Activated T-cell treated with anti-CD3 and anti-CD28 coated beads, Interleukin-2, amount 50 U/mL, for 1 hour (primary cell): ENCODE data around the gene INPP4A.

Experiments
- DNase-seq: peaks from one replicate; pipeline ENCODE4 v3.0.0-alpha.2; 2020

Gene INPP4A

GRCh38 chr2:98438190-98439133 is 6.2 kb upstream of the INPP4A start:
- no peak for DNase-seq

- DNase-seq: no peak
Observed at GRCh38 chr2:98441706-98442450, 2.8 kb upstream of the INPP4A start.

GRCh38 chr2:98442488-98442887 is 2.2 kb upstream of the INPP4A start:
- no peak for DNase-seq

GRCh38 chr2:98445177-98445682 is 572 bp downstream of the INPP4A start:
- no peak for DNase-seq

DNA sequence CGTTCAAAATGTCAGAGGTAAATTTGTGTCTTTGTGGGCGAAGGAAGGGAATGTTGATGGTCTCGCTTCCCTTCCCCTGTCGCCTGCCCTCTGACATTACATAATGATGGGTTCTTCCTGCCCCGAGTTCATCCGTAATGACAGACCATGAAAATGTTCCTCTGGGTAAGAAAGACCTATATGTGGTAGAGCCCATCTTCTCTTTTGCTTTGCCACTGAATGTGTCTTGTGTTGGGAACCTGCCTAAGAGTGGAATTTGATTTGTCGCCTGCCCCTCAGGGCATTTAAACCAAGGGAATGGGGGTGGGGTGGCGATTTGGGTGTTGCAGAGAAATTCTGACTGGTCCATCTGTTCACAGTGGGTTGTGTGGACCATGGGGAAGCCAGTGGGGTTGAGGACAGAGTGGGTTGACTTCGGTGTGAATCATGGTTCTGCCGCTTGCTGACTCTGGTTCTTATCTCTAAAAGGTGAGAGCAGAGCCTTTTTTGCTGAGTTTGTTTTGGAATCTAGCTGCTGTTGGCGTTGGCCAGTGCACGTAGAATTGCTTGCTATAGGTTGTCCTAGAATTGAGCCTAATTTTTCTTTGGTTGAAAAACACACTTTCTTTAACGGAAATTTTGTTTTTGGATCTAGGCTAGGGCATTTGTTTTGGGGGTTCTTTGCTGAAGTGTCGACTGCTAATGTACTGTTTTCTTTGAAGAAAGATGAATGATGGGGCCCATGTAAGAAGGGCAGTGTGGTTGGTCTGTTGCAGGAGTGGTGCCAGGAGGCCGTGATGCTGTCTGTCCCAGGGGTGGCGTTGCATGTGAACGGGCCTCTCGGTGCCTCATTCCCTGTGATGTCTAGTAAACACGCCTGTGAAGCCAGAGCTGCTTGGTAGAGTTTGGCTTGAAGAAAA is 1.3 kb downstream of the INPP4A start:
- peak; percentile 52 for DNase-seq

DNA sequence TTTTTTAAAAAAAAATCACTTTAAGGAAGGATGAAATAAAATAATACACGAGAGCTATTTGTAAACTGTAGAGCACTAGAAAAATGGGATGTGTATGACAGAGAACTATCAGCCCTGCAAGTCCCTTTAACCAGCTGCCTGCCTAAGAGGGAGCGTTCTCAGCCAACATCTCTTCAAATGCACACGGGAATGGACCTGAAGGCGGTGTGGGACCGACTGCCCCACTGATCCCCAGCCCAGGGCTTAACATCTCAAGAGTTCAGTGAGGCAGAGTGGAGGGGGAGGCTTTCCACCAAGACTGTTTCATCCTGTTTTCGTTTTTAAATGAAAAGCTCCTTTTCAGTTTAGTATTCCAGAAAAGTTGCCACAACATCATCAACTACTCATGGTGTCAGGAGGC is 2.2 kb downstream of the INPP4A start:
- DNase-seq: no peak

GRCh38 chr2:98448441-98449145 is 3.9 kb downstream of the INPP4A start:
- DNase-seq: no peak

DNA sequence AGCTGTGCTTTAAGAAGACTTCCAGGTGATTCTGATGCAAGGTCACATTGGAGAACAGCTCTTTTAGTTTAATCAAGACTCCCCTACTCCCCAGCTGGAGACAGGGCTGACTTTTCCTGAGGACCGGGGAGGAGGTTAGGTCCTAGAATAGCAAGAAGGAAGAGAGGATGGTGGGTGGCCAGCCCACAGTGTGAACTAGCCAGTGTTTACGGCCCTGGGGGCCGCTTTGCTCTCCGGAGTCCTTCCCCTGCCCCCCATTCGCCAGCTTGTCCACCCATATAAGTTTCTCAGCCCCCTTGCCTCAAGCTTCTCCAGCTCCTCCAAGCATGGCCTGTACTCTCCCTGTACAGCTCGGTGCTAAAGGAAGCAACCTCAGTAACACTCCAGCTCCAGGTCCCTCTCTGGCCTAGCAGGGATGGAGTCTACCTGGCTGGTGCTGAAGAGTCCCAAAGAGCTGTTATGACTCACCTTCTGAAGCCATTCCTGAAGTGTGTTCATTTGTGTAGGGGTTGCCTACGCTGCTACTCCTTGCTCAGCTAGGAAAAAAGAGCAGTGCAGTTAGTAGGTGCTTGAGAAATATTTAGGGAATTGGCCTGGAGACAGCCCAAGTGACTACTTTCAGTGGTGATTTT is 7.9 kb downstream of the INPP4A start:
- DNase-seq: no peak

DNA sequence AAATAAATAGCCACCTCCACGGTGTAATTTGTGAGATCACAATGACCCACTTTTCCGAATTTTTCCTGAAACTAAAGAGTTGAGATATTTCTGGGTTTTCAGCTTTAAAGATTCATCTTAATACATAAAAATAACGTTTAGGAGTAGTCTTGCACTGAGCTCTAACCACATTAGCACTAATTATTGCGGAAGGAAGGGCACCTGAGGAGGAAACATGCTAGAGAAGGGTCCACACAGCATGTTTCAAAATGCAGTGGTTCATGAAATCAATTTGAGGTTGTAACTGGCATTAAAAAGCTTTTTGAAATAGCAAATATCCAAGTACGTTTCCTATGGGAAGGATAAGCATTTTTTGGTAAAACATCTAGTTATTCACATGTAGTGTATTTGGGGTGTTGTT is 8.4 kb downstream of the INPP4A start:
- no peak for DNase-seq

DNA sequence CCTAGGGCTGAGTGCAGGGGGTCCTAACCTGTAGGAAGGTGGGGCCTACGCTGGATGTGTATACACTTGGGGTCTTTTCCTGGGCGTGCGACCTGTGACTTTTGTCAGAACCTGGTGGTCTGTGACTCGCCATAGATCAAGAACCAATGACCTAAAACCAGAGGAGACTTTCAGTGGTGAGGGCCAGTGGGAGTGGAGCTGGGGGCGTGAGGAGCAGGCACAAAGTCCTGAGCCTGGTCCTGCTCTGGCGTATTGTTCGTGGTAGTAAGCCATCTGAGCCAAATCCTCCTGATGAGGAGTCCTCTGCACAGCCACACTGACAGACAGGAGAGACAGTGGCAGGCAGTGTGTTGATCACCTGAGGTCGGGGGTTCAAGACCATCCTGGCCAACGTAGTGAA is 8.9 kb downstream of the INPP4A start:
- no peak for DNase-seq

DNA sequence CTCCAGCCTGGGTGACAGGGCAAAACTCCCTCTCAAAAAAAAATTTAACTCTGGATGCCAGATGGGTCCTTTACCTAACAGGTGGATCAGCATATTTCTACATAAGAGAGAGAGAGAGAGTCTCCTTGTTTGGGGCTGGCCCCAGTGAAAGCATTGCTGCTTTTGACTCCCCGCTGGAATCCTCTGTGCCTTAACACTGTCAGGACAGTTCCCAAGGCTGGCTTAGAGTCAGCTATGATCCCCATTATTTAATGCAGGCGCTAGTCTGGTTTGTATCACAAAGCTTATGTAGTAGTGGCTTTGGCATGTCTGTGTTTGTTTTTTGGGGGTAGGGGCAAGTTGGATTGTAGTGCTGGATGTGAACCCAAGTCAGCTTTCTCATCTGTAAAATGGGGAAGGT is 9.4 kb downstream of the INPP4A start:
- DNase-seq: no peak

DNA sequence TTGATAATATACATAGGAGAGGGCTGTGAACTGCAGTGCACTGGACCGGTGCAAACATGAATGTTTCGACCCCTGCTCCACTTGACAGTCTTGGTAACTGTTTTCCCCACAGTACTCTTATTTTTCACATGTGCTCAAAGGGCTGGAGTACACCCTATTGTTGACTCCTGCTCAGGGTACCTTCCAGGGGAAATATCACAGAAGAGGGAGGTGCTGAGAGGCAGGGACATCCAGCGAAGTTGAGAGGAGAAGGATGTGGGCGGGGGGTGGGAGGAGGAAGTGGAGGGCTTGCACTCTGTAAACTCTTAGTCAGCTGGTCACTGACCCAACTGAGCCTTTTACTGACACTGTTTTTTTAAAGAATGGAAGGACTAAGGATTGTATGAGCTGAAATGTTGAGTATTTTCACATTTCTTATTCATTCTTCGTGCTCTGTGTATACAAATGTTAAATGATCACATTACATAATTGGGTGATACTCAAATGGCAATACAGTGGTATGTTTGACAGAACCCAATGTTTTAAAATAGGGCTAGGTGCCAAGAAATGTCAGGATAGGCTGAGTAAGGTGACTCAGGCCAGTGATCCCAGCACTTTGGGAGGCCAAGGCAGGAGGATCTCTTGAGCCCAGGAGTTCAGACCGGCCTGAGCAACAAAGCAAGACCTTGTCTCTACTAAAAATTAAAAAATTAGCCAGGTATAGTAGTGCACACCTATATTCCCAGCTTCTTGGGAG is 10.0 kb downstream of the INPP4A start:
- DNase-seq: no peak

DNA sequence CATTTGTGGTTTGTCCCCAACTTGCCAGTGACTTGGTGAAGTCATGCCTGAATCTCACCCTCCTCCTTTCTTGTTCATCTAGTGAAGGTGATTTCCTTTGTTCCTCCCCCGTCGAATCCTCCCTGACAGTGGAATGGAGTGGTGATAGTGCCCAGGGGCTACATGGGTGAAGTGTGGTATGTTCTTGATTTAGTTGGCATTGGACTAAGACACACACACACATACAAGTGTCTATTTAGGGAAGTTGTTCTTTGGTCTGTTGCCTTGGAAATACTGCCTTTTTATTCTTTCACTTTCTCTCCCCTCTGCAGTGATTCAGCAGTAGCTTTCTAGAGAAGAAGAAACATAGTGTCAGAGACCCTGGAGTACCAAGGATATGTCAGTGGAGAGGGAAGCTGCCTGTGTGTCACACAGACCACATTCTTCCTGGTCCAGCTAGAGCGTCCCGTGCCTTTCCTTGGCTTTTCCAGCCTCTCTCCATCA is 10.9 kb downstream of the INPP4A start:
- no peak for DNase-seq

- no peak for DNase-seq
Observed at GRCh38 chr2:98457045-98457696, 12.5 kb downstream of the INPP4A start.

GRCh38 chr2:98458207-98458606 is 13.5 kb downstream of the INPP4A start:
- DNase-seq: no peak

- no peak for DNase-seq
Observed at GRCh38 chr2:98458667-98459380, 14.2 kb downstream of the INPP4A start.

GRCh38 chr2:98459496-98460175 is 15.0 kb downstream of the INPP4A start:
- DNase-seq: peak; percentile 18

DNA sequence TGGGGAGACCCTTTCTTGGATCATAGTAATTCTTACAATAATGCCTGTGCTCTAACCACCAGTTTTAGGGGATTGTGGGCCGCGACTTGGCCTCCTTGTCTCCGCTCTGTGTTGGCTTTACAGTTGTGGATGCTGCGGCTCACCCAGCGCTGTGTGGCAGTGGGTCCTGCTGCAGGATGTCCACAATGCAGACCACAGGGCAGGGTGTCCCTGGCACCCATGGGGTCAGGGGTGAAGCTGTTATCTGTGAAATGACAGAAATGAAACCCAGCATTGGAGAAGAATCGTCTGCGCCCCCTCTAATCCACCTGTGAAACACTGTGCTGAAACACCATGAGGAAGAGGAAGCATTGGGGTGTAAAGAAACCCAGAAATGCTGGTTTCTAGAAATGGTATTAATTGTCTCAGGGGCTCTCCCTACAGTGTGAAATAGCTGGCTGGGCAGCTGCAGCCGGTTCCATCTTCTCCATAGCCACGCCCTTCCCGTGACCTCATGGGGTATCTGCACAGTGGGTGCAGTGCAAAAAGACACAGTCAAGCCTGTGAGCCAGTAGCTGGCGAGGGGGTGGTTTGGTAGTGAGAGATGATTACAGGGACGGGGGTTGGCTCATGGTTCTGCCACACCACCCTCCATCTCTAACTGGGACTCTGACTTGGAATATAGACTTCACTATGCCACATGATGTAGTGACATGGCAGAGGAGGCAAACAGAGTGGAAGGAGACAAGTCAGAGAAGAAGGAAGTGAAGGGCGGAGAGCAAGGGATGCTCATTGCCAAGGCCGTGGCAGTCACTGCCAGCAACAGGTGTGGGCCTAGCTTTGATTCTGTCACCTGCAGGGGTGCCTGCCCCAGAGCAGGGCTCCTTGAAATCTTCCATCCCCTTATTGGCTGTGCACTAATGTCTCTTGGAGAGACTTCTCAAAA is 16.2 kb downstream of the INPP4A start:
- peak; percentile 64 for DNase-seq
